HL-60 (cell line): Measurements from ENCODE around the gene NCAPD3.

Experiments used
- DNase-seq, 2 experiments: peaks; one replicate each; pipeline ENCODE4 v3.0.0-alpha.2; 2010 to 2020; ENCODE audit warnings: low read depth in 1 of 2, low spot score in 1 of 2
- H3K27ac ChIP-seq: fragments of 250-450 bp; sonication (Bioruptor Pico); replicated peaks from 2 replicates; pipeline ENCODE4 v1.5.1; 2020; ENCODE audit warnings: mild to moderate bottlenecking, moderate library complexity
- H3K27me3 ChIP-seq: fragments of 250-450 bp; sonication (Bioruptor Pico); 2 replicates; pipeline ENCODE4 v1.5.1; 2021; ENCODE audit warnings: mild to moderate bottlenecking, moderate library complexity; ENCODE audit not compliant: insufficient read depth, poor library complexity, severe bottlenecking
- H3K4me3 ChIP-seq: replicated peaks from 2 replicates; pipeline ENCODE4 v1.5.1; 2011; ENCODE audit warnings: mild to moderate bottlenecking, control low read depth, low read length; ENCODE audit not compliant: insufficient read depth
- CTCF ChIP-seq: IDR thresholded peaks from one replicate; pipeline ENCODE4 v1.5.1; 2011; ENCODE audit warnings: low read length, control low read depth, inconsistent platforms; ENCODE audit not compliant: insufficient read depth
- GABPA ChIP-seq: IDR thresholded peaks from 2 replicates; pipeline ENCODE4 v1.6.1; 2012; ENCODE audit warnings: low read depth
- POLR2AphosphoS5 ChIP-seq: IDR thresholded peaks from 2 replicates; pipeline ENCODE4 v1.6.1; 2012; ENCODE audit warnings: low read depth
- REST ChIP-seq: IDR thresholded peaks from 2 replicates; pipeline ENCODE4 v1.6.1; 2012; ENCODE audit warnings: low read depth; ENCODE audit not compliant: insufficient replicate concordance
- SPI1 ChIP-seq: IDR thresholded peaks from 2 replicates; pipeline ENCODE4 v1.6.1; 2012; ENCODE audit warnings: low read depth, mild to moderate bottlenecking, borderline replicate concordance

The NCAPD3 gene

GRCh38 chr11:134240592-134240991, 16.8 kb upstream of the NCAPD3 start:
- Histone ChIP-seq H3K4me3 (no peak overlapping the region), H3K27me3 (no peaks in the 10 kb centered on the region), H3K27ac (no peak overlapping the region)
- no peak for DNase-seq
- TF ChIP-seq POLR2AphosphoS5 = no peak
- no peak for TF ChIP-seq REST
- TF ChIP-seq CTCF = no peak
- TF ChIP-seq SPI1 = no peak
- TF ChIP-seq GABPA = no peak

- Histone ChIP-seq H3K27me3 (no peaks in the 10 kb centered on the region), H3K27ac (no peak overlapping the region), H3K4me3 (no peak overlapping the region)
- no peak for TF ChIP-seq REST
- no peak for TF ChIP-seq CTCF
- TF ChIP-seq SPI1 = no peak
- TF ChIP-seq GABPA = no peak
- TF ChIP-seq POLR2AphosphoS5 = no peak
- DNase-seq = no peak
Measured at GRCh38 chr11:134238956-134239355, 15.2 kb upstream of the NCAPD3 start.

- Histone ChIP-seq H3K27me3 (no peaks in the 10 kb centered on the region), H3K4me3 (no peak overlapping the region), H3K27ac (no peak overlapping the region)
- DNase-seq = no peak
- TF ChIP-seq REST (no peak), GABPA (no peak), SPI1 (no peak), POLR2AphosphoS5 (no peak), CTCF (no peak)
Measured at GRCh38 chr11:134237557-134237922, 13.8 kb upstream of the NCAPD3 start.
